K562 (cell line): ENCODE results near the gene BTBD2. TPM values are rescaled to one million over a fixed set of nuclear protein-coding genes. Genes with fewer than 3 reads are reported as not detected.

Experiments used
- ARID2 ChIP-seq: fragments of 450-650 bp; IDR thresholded peaks from 2 replicates; pipeline ENCODE4 v1.6.1; 2017; ENCODE audit warnings: antibody characterized with exemption, mild to moderate bottlenecking
- ATF1 ChIP-seq, 2 experiments: fragments of 450-650 bp in 1 of 2; IDR thresholded peaks; 2 replicates each; pipeline ENCODE4 v1.6.1; 2016; ENCODE audit warnings: missing compliant biosample characterization in 1 of 2, missing genetic modification characterization in 1 of 2
- BRCA1 ChIP-seq, 2 experiments: fragments of 450-650 bp in 1 of 2; sonication (generic) in 1 of 2; formaldehyde crosslinking in 1 of 2; IDR thresholded peaks; 2 replicates each; pipeline versions ENCODE4 v1.5.0 to v1.6.1; 2017 to 2020; ENCODE audit warnings: mild to moderate bottlenecking in 1 of 2, missing genetic modification reagents in 1 of 2
- BRD4 ChIP-seq: fragments of 200-600 bp; sonication (generic); IDR thresholded peaks from 2 replicates; pipeline ENCODE4 v1.6.1; 2017; ENCODE audit warnings: inconsistent platforms
- CREM ChIP-seq: IDR thresholded peaks from 2 replicates; pipeline ENCODE4 v1.6.1; 2014; ENCODE audit warnings: antibody characterized with exemption, low read depth
- DIDO1 ChIP-seq: fragments of 450-650 bp; IDR thresholded peaks from 2 replicates; pipeline ENCODE4 v1.6.1; 2016; ENCODE audit warnings: low read depth, missing biosample characterization, missing genetic modification characterization
- GMEB1 ChIP-seq: fragments of 250-450 bp; sonication (Bioruptor Pico); IDR thresholded peaks from 2 replicates; pipeline ENCODE4 v1.4.0; 2020; ENCODE audit warnings: mild to moderate bottlenecking
- GTF2F1 ChIP-seq: IDR thresholded peaks from 2 replicates; pipeline ENCODE4 v1.6.1; 2011; ENCODE audit warnings: low read depth, low read length, improper control_type of control experiment
- HDAC2 ChIP-seq: fragments of 450-650 bp; IDR thresholded peaks from 2 replicates; pipeline ENCODE4 v1.6.1; 2016; ENCODE audit warnings: mild to moderate bottlenecking
- KAT2B ChIP-seq: IDR thresholded peaks from one replicate; pipeline ENCODE4 v1.6.1; 2012; ENCODE audit warnings: low read depth, mild to moderate bottlenecking, control low read depth, inconsistent platforms, low read length, moderate library complexity
- MLX ChIP-seq, 2 experiments: fragments of 450-650 bp in 1 of 2; sonication (generic) in 1 of 2; formaldehyde crosslinking; conservative IDR thresholded peaks; 2 replicates each; pipeline versions ENCODE4 v1.4.0 to v1.8.1; 2020 to 2022; ENCODE audit warnings: mild to moderate bottlenecking in 1 of 2, missing genetic modification reagents in 1 of 2
- NFE2 ChIP-seq: IDR thresholded peaks from 2 replicates; pipeline ENCODE4 v1.6.1; 2014; ENCODE audit warnings: antibody characterized with exemption, low read depth
- OTX1 ChIP-seq: fragments of 450-650 bp; formaldehyde crosslinking; IDR thresholded peaks from 2 replicates; pipeline ENCODE4 v1.4.0; 2022; ENCODE audit warnings: mild to moderate bottlenecking
- SMARCA4 ChIP-seq: fragments of 450-650 bp; IDR thresholded peaks from 2 replicates; pipeline ENCODE4 v1.6.1; 2016
- SRSF7 ChIP-seq: fragments of 200-400 bp; formaldehyde crosslinking; optimal IDR thresholded peaks from 2 replicates; pipeline ENCODE3; 2017; ENCODE audit warnings: mild to moderate bottlenecking, low read depth, low read length
- TAF15 ChIP-seq: fragments of 200-400 bp; formaldehyde crosslinking; IDR thresholded peaks from 2 replicates; pipeline ENCODE4 v1.6.1; 2017; ENCODE audit warnings: mild to moderate bottlenecking, low read depth, low read length, moderate library complexity
- ZNF318 ChIP-seq, 2 experiments: fragments of 450-650 bp; IDR thresholded peaks; 2 replicates each; pipeline ENCODE4 v1.6.1; 2016; ENCODE audit warnings: mild to moderate bottlenecking in 2 of 2, borderline replicate concordance in 1 of 2, low read depth in 1 of 2, moderate library complexity in 1 of 2
- ZNF586 ChIP-seq: fragments of 450-650 bp; formaldehyde crosslinking; conservative IDR thresholded peaks from 2 replicates; pipeline ENCODE4 v1.4.0; 2020; ENCODE audit warnings: mild to moderate bottlenecking, moderate library complexity
- polyA plus RNA-seq, 8 experiments: library from polyadenylated mRNA; depleted of rRNA in 4 of 8; stranded (reverse) in 5 of 8; unstranded in 3 of 8; fragments of >200 nt; fragmentation: Nextera tagmentation in 2 of 8; fragmentation: Illumina TruSeq in 1 of 8; extraction: Ambion mirVana in 2 of 8; extraction: Trizol in 1 of 8; gene quantifications; 2 replicates each; pipeline versions ENCODE4 v1.2.1 to v1.2.3, GENCODE V29; 2011 to 2014; ENCODE audit warnings: inconsistent platforms in 1 of 8, missing spikeins in 1 of 8
- total RNA-seq, 7 experiments: library from RNA; depleted of rRNA in 6 of 7; stranded (reverse); fragments of >200 nt in 6 of 7; fragmentation: Illumina TruSeq in 2 of 7; extraction: Trizol in 2 of 7; gene quantifications; 2 replicates each; pipeline versions ENCODE4 v1.2.1 to v1.2.3, GENCODE V29; 2011 to 2021; ENCODE audit warnings: low replicate concordance in 1 of 7

Gene BTBD2
- total and polyA plus RNA-seq, 9 of the 15 experiments (the other 6 are each of a cell fraction or from before 2014, with no cell fraction given), result 0.10 to 15.6 (median 6.9) TPM

- peak; percentile 70 for TF ChIP-seq HDAC2
- TF ChIP-seq ATF1 (CRISPR knock-in tag; IDR thresholded peaks at IDR 0.05), result no peak; the same call in 1 of the 2 replicates
- peak; percentile 85 for TF ChIP-seq ATF1 (tag; IDR thresholded peaks at IDR 0.05)
- no peak for TF ChIP-seq BRD4
- TF ChIP-seq NFE2, result no peak
- TF ChIP-seq SMARCA4, result no peak
- no peak for TF ChIP-seq KAT2B
- no peak for TF ChIP-seq SRSF7
- no peak for TF ChIP-seq TAF15
- peak; percentile 85 for TF ChIP-seq CREM
- no peak for TF ChIP-seq OTX1
- TF ChIP-seq ZNF318 (IDR thresholded peaks at IDR 0.05; ENCODE audit: borderline replicate concordance in 1 of 2, low read depth in 1 of 2), result no peak
- no peak for TF ChIP-seq GTF2F1
- TF ChIP-seq DIDO1 (tag), result no peak
- no peak for TF ChIP-seq ARID2
- no peak for TF ChIP-seq MLX (CRISPR knock-in tag; conservative IDR thresholded peaks at IDR 0.05)
- TF ChIP-seq ZNF586 (CRISPR knock-in tag), result no peak
- no peak for TF ChIP-seq BRCA1 (IDR thresholded peaks at IDR 0.05)
- no peak for TF ChIP-seq BRCA1 (CRISPR knock-in tag; IDR thresholded peaks at IDR 0.05)
- TF ChIP-seq GMEB1 (CRISPR knock-in tag), result no peak
These were observed 19.4 kb upstream of the BTBD2 start (continued) for GRCh38 chr19:2034729-2035589.
